Measurements from ENCODE around the gene CDCA7.
A peak's percentile ranks its signal among the peaks of the same experiment; 100 is the strongest.

CDCA7 gene

GRCh38 chr2:173350383-173350782 is 4.3 kb upstream of the CDCA7 start:
- no peak for DNase-seq (ENCODE audit: insufficient read length, low spot score)
- FAIRE-seq = no peak
- no peak for TF ChIP-seq CTCF (IDR thresholded peaks at IDR 0.05; ENCODE audit: insufficient read depth, missing control alignments)

DNA sequence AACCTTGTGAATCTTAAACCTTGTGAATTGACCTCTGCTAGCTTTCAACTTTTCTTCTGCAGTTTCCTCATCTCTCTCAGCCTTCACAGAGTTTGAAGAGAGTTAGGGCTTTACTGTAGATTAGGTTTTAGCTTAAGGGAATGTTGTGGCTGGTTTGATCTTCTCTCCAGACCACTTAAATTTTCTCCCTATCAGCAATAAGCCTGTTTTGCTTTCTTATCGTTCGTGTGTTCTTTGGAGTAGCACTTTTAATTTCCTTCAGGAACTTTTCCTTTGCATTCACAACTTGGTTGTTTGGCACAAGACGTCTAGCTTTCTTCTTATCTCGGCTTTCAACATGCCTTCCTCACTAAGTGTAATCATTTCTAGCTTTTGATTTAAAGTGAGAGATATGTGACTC is 2.8 kb upstream of the CDCA7 start:
- TF ChIP-seq CTCF (IDR thresholded peaks at IDR 0.05; ENCODE audit: insufficient read depth, missing control alignments) = no peak
- no peak for DNase-seq (ENCODE audit: insufficient read length, low spot score)
- FAIRE-seq = no peak

DNA sequence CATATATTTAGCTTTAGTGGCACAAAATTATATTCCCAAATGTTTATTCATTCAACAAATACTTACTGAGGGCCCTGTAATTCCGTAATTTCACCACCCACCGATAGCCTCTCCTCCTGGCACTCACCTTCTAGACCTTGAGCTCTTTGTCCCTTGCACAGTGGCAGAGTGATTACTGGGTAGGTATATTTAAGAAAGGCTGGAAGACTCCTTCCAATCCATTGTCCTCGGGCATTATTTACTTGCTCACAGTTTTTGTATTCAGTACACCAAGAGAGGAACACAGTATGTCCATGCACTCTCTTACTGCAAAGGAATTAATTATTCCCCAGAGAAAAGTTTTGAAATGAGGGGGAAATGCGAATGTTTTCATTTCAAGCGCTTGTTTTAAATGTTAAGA is 1.1 kb upstream of the CDCA7 start:
- DNase-seq (ENCODE audit: insufficient read length, low spot score) = no peak
- FAIRE-seq = no peak
- no peak for TF ChIP-seq CTCF (IDR thresholded peaks at IDR 0.05; ENCODE audit: insufficient read depth, missing control alignments)

- FAIRE-seq (no peak), DNase-seq (ENCODE audit: insufficient read length, low spot score) (peak; percentile 37)
- TF ChIP-seq CTCF (IDR thresholded peaks at IDR 0.05; ENCODE audit: insufficient read depth, missing control alignments) = no peak
These were observed 545 bp upstream of the CDCA7 start for GRCh38 chr2:173354073-173354581.

- DNase-seq (ENCODE audit: insufficient read length, low spot score) = no peak
- FAIRE-seq = no peak
- TF ChIP-seq CTCF (IDR thresholded peaks at IDR 0.05; ENCODE audit: insufficient read depth, missing control alignments) = no peak
These were observed 627 bp downstream of the CDCA7 start for GRCh38 chr2:173355132-173355865.

GRCh38 chr2:173355866-173356508 is 1.3 kb downstream of the CDCA7 start:
- DNase-seq (ENCODE audit: insufficient read length, low spot score) (no peak), FAIRE-seq (no peak)
- no peak for TF ChIP-seq CTCF (IDR thresholded peaks at IDR 0.05; ENCODE audit: insufficient read depth, missing control alignments)

- TF ChIP-seq CTCF (IDR thresholded peaks at IDR 0.05; ENCODE audit: insufficient read depth, missing control alignments) = no peak
- FAIRE-seq (no peak), DNase-seq (ENCODE audit: insufficient read length, low spot score) (no peak)
These were observed 2.7 kb downstream of the CDCA7 start for GRCh38 chr2:173357346-173357745.
